Activated T-helper 2 cell treated with anti-CD3 and anti-CD28 coated beads, Interferon-gamma antibody, Interleukin-2, Interleukin-4, amounts not matched to agents 10 μg/mL and 5 μg/mL and 100 μg/mL, durations not matched to agents 14 hours and 24 hours and 36 hours (primary cell): ENCODE measurements around the gene USP34. TPM values are rescaled to one million over a fixed set of nuclear protein-coding genes. Genes with fewer than 3 reads are reported as not detected.
"Not testable (repeated sequence)": the region's sequence is repeated elsewhere in the genome, so short reads cannot be mapped to it uniquely, and the experiment has no call there.

Experiments used
- DNase-seq: peaks from one replicate; pipeline ENCODE4 v3.0.0; 2021; ENCODE audit warnings: low spot score
- H3K27ac Mint-ChIP-seq: one replicate; pipeline ENCODE4 v1.8.0; 2021; ENCODE audit warnings: mixed read lengths
- H3K27me3 Mint-ChIP-seq: one replicate; pipeline ENCODE4 v1.8.0; 2021; ENCODE audit warnings: low read depth, mixed read lengths
- H3K36me3 Mint-ChIP-seq: one replicate; pipeline ENCODE4 v1.8.0; 2021; ENCODE audit warnings: low read depth, mixed read lengths
- H3K4me1 Mint-ChIP-seq: one replicate; pipeline ENCODE4 v1.8.0; 2021; ENCODE audit warnings: low read depth, mixed read lengths
- H3K4me3 Mint-ChIP-seq: one replicate; pipeline ENCODE4 v1.8.0; 2021; ENCODE audit warnings: low read depth, mild to moderate bottlenecking, moderate library complexity, mixed read lengths
- H3K9me3 Mint-ChIP-seq: one replicate; pipeline ENCODE4 v1.8.0; 2021; ENCODE audit warnings: mixed read lengths
- intact Hi-C: fragments of 100-400 bp; cut with micrococcal nuclease; formaldehyde crosslinking; loops from one replicate; pipeline ENCODE4 v1.15.1; 2023
- total RNA-seq: library from RNA; stranded (reverse); gene quantifications from 2 replicates; pipeline ENCODE4 v1.2.3, GENCODE V29; 2022

The USP34 gene
- total RNA-seq, 1 donor from 2014 or later = 89.3 TPM

- H3K9me3 Mint-ChIP-seq, H3K27me3 Mint-ChIP-seq, DNase-seq, intact Hi-C loops, H3K27ac Mint-ChIP-seq, H3K4me3 Mint-ChIP-seq: not testable (repeated sequence)
- Mint-ChIP-seq H3K36me3 (peaks cover 36% of the 10 kb centered on the region), H3K4me1 (peaks cover 19% of the 10 kb centered on the region)
Observed at GRCh38 chr2:61454972-61455371, 15.9 kb downstream of the USP34 start.

- no peaks in the 10 kb centered on the region for H3K27me3 Mint-ChIP-seq
- peaks cover 38% of the 10 kb centered on the region for H3K36me3 Mint-ChIP-seq
- H3K9me3 Mint-ChIP-seq = peaks cover 10% of the 10 kb centered on the region
- H3K27ac Mint-ChIP-seq = no peak overlapping the region
- intact Hi-C loops = no loop called here
- H3K4me3 Mint-ChIP-seq = no peak overlapping the region
- DNase-seq = no peak
- peaks cover 19% of the 10 kb centered on the region for H3K4me1 Mint-ChIP-seq
Observed at GRCh38 chr2:61454383-61454782, 16.5 kb downstream of the USP34 start.

- Mint-ChIP-seq H3K27me3 (no peaks in the 10 kb centered on the region), H3K4me3 (no peak overlapping the region), H3K36me3 (peaks cover 42% of the 10 kb centered on the region), H3K27ac (no peak overlapping the region), H3K9me3 (peaks cover 16% of the 10 kb centered on the region), H3K4me1 (peaks cover 8% of the 10 kb centered on the region)
- intact Hi-C loops = no loop called here
- no peak for DNase-seq
Observed at GRCh38 chr2:61452392-61452791, 18.5 kb downstream of the USP34 start.

- H3K27me3 Mint-ChIP-seq = no peaks in the 10 kb centered on the region
- H3K36me3 Mint-ChIP-seq = peaks cover 42% of the 10 kb centered on the region
- H3K27ac Mint-ChIP-seq = no peak overlapping the region
- intact Hi-C loops = no loop called here
- H3K9me3 Mint-ChIP-seq = peaks cover 16% of the 10 kb centered on the region
- H3K4me1 Mint-ChIP-seq = peaks cover 4% of the 10 kb centered on the region
- DNase-seq = no peak
- H3K4me3 Mint-ChIP-seq = no peak overlapping the region
Observed at GRCh38 chr2:61451178-61451577, 19.7 kb downstream of the USP34 start.

- H3K4me3 Mint-ChIP-seq = no peak overlapping the region
- no peaks in the 10 kb centered on the region for H3K27me3 Mint-ChIP-seq
- peaks cover 33% of the 10 kb centered on the region for H3K36me3 Mint-ChIP-seq
- DNase-seq = no peak
- H3K4me1 Mint-ChIP-seq = no peaks in the 10 kb centered on the region
- peaks cover 16% of the 10 kb centered on the region for H3K9me3 Mint-ChIP-seq
- intact Hi-C loops = no loop called here
- no peak overlapping the region for H3K27ac Mint-ChIP-seq
Observed at GRCh38 chr2:61450144-61450543, 20.7 kb downstream of the USP34 start.

- Mint-ChIP-seq H3K27ac (no peak overlapping the region), H3K4me1 (peaks cover 6% of the 10 kb centered on the region), H3K27me3 (no peaks in the 10 kb centered on the region), H3K36me3 (peaks cover 46% of the 10 kb centered on the region), H3K4me3 (no peak overlapping the region), H3K9me3 (peaks cover 16% of the 10 kb centered on the region)
- intact Hi-C loops = no loop called here
- DNase-seq = no peak
Observed at GRCh38 chr2:61448229-61448628, 22.7 kb downstream of the USP34 start.

GRCh38 chr2:61446971-61447370 lies 23.9 kb downstream of the USP34 start:
- DNase-seq, intact Hi-C loops, H3K27me3 Mint-ChIP-seq, H3K27ac Mint-ChIP-seq, H3K4me3 Mint-ChIP-seq: not testable (repeated sequence)
- H3K4me1 Mint-ChIP-seq = peaks cover 16% of the 10 kb centered on the region
- H3K9me3 Mint-ChIP-seq = peaks cover 16% of the 10 kb centered on the region
- H3K36me3 Mint-ChIP-seq = peaks cover 46% of the 10 kb centered on the region

- Mint-ChIP-seq H3K4me1 (peaks cover 27% of the 10 kb centered on the region), H3K4me3 (no peak overlapping the region), H3K36me3 (peaks cover 32% of the 10 kb centered on the region), H3K9me3 (peaks cover 3% of the 10 kb centered on the region), H3K27ac (no peak overlapping the region), H3K27me3 (no peaks in the 10 kb centered on the region)
- intact Hi-C loops = no loop called here
- DNase-seq = no peak
Observed at GRCh38 chr2:61443342-61444041, 27.4 kb downstream of the USP34 start.

GRCh38 chr2:61439241-61440002 lies 31.5 kb downstream of the USP34 start:
- Mint-ChIP-seq H3K27me3 (no peaks in the 10 kb centered on the region), H3K36me3 (peaks cover 44% of the 10 kb centered on the region), H3K4me1 (peaks cover 49% of the 10 kb centered on the region), H3K9me3 (peaks cover 22% of the 10 kb centered on the region), H3K27ac (no peak overlapping the region), H3K4me3 (no peak overlapping the region)
- intact Hi-C loops = no loop called here
- no peak for DNase-seq

GRCh38 chr2:61438670-61439069 lies 32.2 kb downstream of the USP34 start:
- no peak overlapping the region for H3K4me3 Mint-ChIP-seq

GRCh38 chr2:61437170-61437569 lies 33.7 kb downstream of the USP34 start:
- H3K27ac Mint-ChIP-seq = no peak overlapping the region
- H3K9me3 Mint-ChIP-seq = peaks cover 22% of the 10 kb centered on the region
- peaks cover 47% of the 10 kb centered on the region for H3K4me1 Mint-ChIP-seq

More at GRCh38 chr2:61438670-61439069, 32.2 kb downstream of the USP34 start:
- H3K27ac Mint-ChIP-seq = no peak overlapping the region
- H3K4me1 Mint-ChIP-seq = peaks cover 52% of the 10 kb centered on the region
- peaks cover 22% of the 10 kb centered on the region for H3K9me3 Mint-ChIP-seq
- H3K27me3 Mint-ChIP-seq = no peaks in the 10 kb centered on the region
- H3K36me3 Mint-ChIP-seq = peaks cover 39% of the 10 kb centered on the region
- no peak for DNase-seq
- intact Hi-C loops = no loop called here

GRCh38 chr2:61436092-61436491 lies 34.8 kb downstream of the USP34 start:
- DNase-seq = no peak
- H3K4me3 Mint-ChIP-seq = no peak overlapping the region
- no peak overlapping the region for H3K27ac Mint-ChIP-seq
- peaks cover 29% of the 10 kb centered on the region for H3K36me3 Mint-ChIP-seq
- no peaks in the 10 kb centered on the region for H3K27me3 Mint-ChIP-seq
- H3K9me3 Mint-ChIP-seq = peaks cover 22% of the 10 kb centered on the region
- intact Hi-C loops = no loop called here
- peaks cover 42% of the 10 kb centered on the region for H3K4me1 Mint-ChIP-seq

More at GRCh38 chr2:61437170-61437569, 33.7 kb downstream of the USP34 start:
- no peak for DNase-seq
- peaks cover 31% of the 10 kb centered on the region for H3K36me3 Mint-ChIP-seq
- no peak overlapping the region for H3K4me3 Mint-ChIP-seq
- H3K27me3 Mint-ChIP-seq = no peaks in the 10 kb centered on the region
- intact Hi-C loops = no loop called here

GRCh38 chr2:61435291-61435690 lies 35.6 kb downstream of the USP34 start:
- Mint-ChIP-seq H3K36me3 (peaks cover 29% of the 10 kb centered on the region), H3K4me1 (peaks cover 44% of the 10 kb centered on the region), H3K27me3 (no peaks in the 10 kb centered on the region), H3K4me3 (no peak overlapping the region), H3K9me3 (peaks cover 22% of the 10 kb centered on the region), H3K27ac (no peak overlapping the region)
- intact Hi-C loops = no loop called here
- no peak for DNase-seq
